Loucy (cell line): ENCODE data around the gene CSE1L.
"Not testable (repeated sequence)": the region's sequence is repeated elsewhere in the genome, so short reads cannot be mapped to it uniquely, and the experiment has no call there.

Experiments
- H2AFZ ChIP-seq: fragments of 200-600 bp; sonication (generic); 2 replicates; pipeline ENCODE4 v1.6.0; 2016; ENCODE audit warnings: antibody characterized with exemption, mild to moderate bottlenecking, low read length, moderate library complexity
- H3F3A ChIP-seq: fragments of 200-600 bp; 2 replicates; pipeline ENCODE4 v1.6.0; 2016; ENCODE audit warnings: antibody characterized with exemption, low read depth, mild to moderate bottlenecking
- H3K27me3 ChIP-seq: fragments of 200-600 bp; sonication (generic); 2 replicates; pipeline ENCODE4 v1.6.1; 2014; ENCODE audit warnings: low read length, mild to moderate bottlenecking; ENCODE audit not compliant: insufficient read depth, poor library complexity, severe bottlenecking
- H3K36me3 ChIP-seq: fragments of 200-600 bp; sonication (generic); 2 replicates; pipeline ENCODE4 v1.6.1; 2016; ENCODE audit warnings: low read length; ENCODE audit not compliant: insufficient read depth
- H3K4me1 ChIP-seq: fragments of 200-600 bp; sonication (generic); 2 replicates; pipeline ENCODE4 v1.5.1; 2014; ENCODE audit warnings: low read length, mild to moderate bottlenecking; ENCODE audit not compliant: insufficient read depth, poor library complexity, severe bottlenecking
- H3K4me2 ChIP-seq: fragments of 200-600 bp; sonication (generic); 2 replicates; pipeline ENCODE4 v1.6.0; 2014; ENCODE audit warnings: antibody characterized with exemption, low read length, low read depth, mild to moderate bottlenecking; ENCODE audit not compliant: poor library complexity, severe bottlenecking
- H3K4me3 ChIP-seq: fragments of 200-600 bp; sonication (generic); 2 replicates; pipeline ENCODE4 v1.5.1; 2014; ENCODE audit warnings: low read length, mild to moderate bottlenecking, mixed read lengths; ENCODE audit not compliant: poor library complexity, severe bottlenecking
- H3K79me2 ChIP-seq: fragments of 200-600 bp; sonication (generic); 2 replicates; pipeline ENCODE4 v1.6.1; 2014; ENCODE audit warnings: low read length; ENCODE audit not compliant: insufficient read depth
- H3K9ac ChIP-seq: fragments of 200-600 bp; sonication (generic); 2 replicates; pipeline ENCODE4 v1.6.0; 2014; ENCODE audit warnings: mild to moderate bottlenecking, low read depth, low read length, moderate library complexity; ENCODE audit not compliant: poor library complexity, severe bottlenecking
- H3K9me2 ChIP-seq: fragments of 200-600 bp; sonication (generic); replicated peaks from 2 replicates; pipeline ENCODE4 v1.6.1; 2016; ENCODE audit warnings: low read depth, low read length, mixed read lengths
- H3K9me3 ChIP-seq: fragments of 200-600 bp; sonication (generic); 2 replicates; pipeline ENCODE4 v1.6.1; 2014; ENCODE audit warnings: mild to moderate bottlenecking, antibody characterized with exemption, low read length, low read depth; ENCODE audit not compliant: insufficient read depth
- H4K20me1 ChIP-seq: fragments of 200-600 bp; sonication (generic); 2 replicates; pipeline ENCODE4 v1.6.0; 2014; ENCODE audit warnings: antibody characterized with exemption, low read length, mild to moderate bottlenecking; ENCODE audit not compliant: insufficient read depth, poor library complexity, severe bottlenecking
- EZH2phosphoT487 ChIP-seq: fragments of 200-600 bp; IDR thresholded peaks from 2 replicates; pipeline ENCODE4 v1.6.1; 2018; ENCODE audit warnings: antibody characterized with exemption, mild to moderate bottlenecking, moderate library complexity, borderline replicate concordance
- TF ChIP-seq, protein P1 (sequence below): fragments of 200-600 bp; sonication (generic); conservative IDR thresholded peaks from 2 replicates; pipeline ENCODE4 v1.5.1; 2014; ENCODE audit warnings: mild to moderate bottlenecking, antibody characterized with exemption, low read length

Gene CSE1L

DNA sequence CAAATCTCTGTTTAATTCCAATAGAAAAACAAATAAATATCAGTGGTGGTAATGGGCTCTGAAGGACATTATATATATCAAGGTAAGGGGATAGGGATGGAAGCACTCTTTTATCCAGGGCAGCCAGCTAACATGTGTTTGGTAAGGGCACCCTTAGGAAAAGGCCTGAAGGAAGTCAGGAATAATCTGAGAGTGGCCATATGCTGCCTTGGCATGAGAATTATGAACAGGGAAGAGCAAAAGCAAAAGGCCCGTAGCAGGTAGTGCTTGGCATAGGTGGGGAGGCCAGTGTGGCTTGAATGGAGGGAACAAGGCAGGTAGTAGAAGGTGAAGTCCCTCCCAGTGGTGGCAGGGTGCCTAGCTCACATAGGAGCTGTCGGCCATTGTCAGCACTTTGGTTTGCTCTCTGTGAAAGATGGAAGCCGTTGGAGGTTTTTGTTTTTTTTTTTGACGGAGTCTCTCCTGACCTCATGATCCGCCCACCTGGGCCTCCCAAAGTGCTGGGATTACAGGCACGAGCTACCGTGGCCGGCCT is 39.6 kb upstream of the CSE1L start:
- Histone ChIP-seq H3K9ac (no peak overlapping the region), H3K36me3 (peaks cover 38% of the 10 kb centered on the region; the same call in 1 of the 2 replicates), H3K4me3 (no peak overlapping the region), H4K20me1 (no peaks in the 10 kb centered on the region), H2AFZ (no peak overlapping the region), H3K79me2 (no peaks in the 10 kb centered on the region), H3K4me2 (no peak overlapping the region), H3K27me3 (no peaks in the 10 kb centered on the region), H3K9me3 (no peaks in the 10 kb centered on the region), H3K4me1 (no peaks in the 10 kb centered on the region), H3F3A (no peaks in the 10 kb centered on the region), H3K9me2 (no peaks in the 10 kb centered on the region)
- TF ChIP-seq, protein P1, sequence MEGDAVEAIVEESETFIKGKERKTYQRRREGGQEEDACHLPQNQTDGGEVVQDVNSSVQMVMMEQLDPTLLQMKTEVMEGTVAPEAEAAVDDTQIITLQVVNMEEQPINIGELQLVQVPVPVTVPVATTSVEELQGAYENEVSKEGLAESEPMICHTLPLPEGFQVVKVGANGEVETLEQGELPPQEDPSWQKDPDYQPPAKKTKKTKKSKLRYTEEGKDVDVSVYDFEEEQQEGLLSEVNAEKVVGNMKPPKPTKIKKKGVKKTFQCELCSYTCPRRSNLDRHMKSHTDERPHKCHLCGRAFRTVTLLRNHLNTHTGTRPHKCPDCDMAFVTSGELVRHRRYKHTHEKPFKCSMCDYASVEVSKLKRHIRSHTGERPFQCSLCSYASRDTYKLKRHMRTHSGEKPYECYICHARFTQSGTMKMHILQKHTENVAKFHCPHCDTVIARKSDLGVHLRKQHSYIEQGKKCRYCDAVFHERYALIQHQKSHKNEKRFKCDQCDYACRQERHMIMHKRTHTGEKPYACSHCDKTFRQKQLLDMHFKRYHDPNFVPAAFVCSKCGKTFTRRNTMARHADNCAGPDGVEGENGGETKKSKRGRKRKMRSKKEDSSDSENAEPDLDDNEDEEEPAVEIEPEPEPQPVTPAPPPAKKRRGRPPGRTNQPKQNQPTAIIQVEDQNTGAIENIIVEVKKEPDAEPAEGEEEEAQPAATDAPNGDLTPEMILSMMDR: no peak
- no peak for TF ChIP-seq EZH2phosphoT487

DNA sequence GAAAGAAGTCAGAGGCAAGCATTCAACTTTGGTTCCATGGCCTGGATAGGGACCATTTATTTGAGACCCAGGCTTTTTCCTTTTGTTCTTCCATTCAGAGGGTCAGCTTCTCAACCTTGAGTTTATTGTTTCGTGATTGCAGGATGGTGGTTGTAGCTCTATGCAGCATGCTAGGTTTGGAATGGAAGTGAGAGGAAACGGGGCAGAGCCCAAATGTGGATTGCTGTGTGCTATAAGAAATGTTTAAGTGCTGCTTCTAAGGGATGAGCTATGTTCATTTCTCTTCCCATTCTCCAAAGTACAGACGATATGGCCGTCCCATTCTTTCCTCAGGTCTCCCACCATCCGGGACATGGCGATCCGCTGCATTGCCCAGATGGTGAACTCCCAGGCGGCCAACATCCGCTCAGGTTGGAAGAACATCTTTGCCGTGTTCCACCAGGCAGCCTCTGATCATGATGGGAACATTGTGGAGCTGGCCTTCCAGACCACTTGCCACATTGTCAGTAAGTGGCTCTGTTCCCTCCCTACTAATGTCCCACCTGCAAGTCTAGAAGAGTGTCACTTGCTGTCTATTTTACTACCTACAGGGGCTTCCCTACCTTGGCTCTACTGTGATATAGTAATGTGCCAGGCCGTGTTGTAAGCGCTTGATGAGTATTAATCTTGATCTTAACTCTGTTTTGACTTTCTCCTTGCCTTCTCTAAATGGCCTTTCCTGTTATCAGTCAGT is 36.0 kb upstream of the CSE1L start:
- Histone ChIP-seq H3K27me3 (no peaks in the 10 kb centered on the region), H3K9ac (no peak overlapping the region), H3K9me2 (no peaks in the 10 kb centered on the region), H3K4me3 (no peak overlapping the region), H4K20me1 (no peaks in the 10 kb centered on the region), H3K4me2 (no peak overlapping the region), H3F3A (no peaks in the 10 kb centered on the region), H3K79me2 (no peaks in the 10 kb centered on the region), H3K36me3 (peaks cover 65% of the 10 kb centered on the region; the same call in 1 of the 2 replicates), H3K4me1 (no peaks in the 10 kb centered on the region), H2AFZ (no peak overlapping the region), H3K9me3 (no peaks in the 10 kb centered on the region)
- TF ChIP-seq, protein P1: no peak
- TF ChIP-seq EZH2phosphoT487: no peak

GRCh38 chr20:49024220-49024619 is 21.9 kb upstream of the CSE1L start:
- Histone ChIP-seq H3K79me2 (no peaks in the 10 kb centered on the region), H3K4me3 (no peak overlapping the region), H3F3A (no peaks in the 10 kb centered on the region), H3K9me2 (no peaks in the 10 kb centered on the region), H3K9ac (no peak overlapping the region), H2AFZ (no peak overlapping the region), H4K20me1 (no peaks in the 10 kb centered on the region), H3K9me3 (no peaks in the 10 kb centered on the region), H3K4me1 (no peaks in the 10 kb centered on the region), H3K4me2 (no peak overlapping the region), H3K27me3 (no peaks in the 10 kb centered on the region), H3K36me3 (peaks cover 49% of the 10 kb centered on the region)
- TF ChIP-seq, protein P1: no peak
- TF ChIP-seq EZH2phosphoT487: no peak

DNA sequence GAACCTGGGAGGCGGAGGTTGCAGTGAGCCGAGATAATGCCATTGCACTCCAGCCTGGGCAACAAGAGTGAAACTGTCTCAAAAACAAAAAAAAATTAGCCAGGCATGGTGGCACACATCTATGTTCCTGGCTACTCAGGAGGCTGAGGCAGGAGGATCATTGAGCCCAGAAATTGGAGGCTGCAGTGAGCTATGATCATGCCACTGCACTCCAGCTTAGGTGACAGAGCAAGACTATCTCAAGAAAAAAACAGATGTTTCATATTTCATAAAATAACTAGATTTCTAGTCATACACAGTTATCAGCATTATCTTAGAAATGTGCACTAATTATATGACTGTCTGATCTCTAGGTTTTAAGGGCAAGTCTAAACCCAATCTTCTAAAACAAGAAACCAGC is 17.9 kb upstream of the CSE1L start:
- peaks cover 52% of the 10 kb centered on the region for H3K36me3 ChIP-seq
- H3K4me3 ChIP-seq, H3K9me2 ChIP-seq, H3K9ac ChIP-seq, H3K4me1 ChIP-seq, H3K79me2 ChIP-seq, H4K20me1 ChIP-seq, H2AFZ ChIP-seq, H3K27me3 ChIP-seq, H3K9me3 ChIP-seq, H3F3A ChIP-seq, H3K4me2 ChIP-seq: not testable (repeated sequence)
